HUES48 (cell line): Measurements from ENCODE around the gene KCNMA1.

Source experiments
- H3K27ac ChIP-seq: one replicate; pipeline ENCODE4 v1.7.0; 2013; ENCODE audit warnings: low read depth, low read length, inconsistent platforms
- H3K27me3 ChIP-seq: 2 replicates; pipeline ENCODE4 v1.6.1; 2013; ENCODE audit warnings: mild to moderate bottlenecking, low read length; ENCODE audit not compliant: control insufficient read depth, insufficient read depth
- H3K36me3 ChIP-seq: 2 replicates; pipeline ENCODE4 v1.6.1; 2013; ENCODE audit warnings: low read length; ENCODE audit not compliant: control insufficient read depth, insufficient read depth
- H3K4me1 ChIP-seq: 2 replicates; pipeline ENCODE4 v1.6.1; 2013; ENCODE audit warnings: mild to moderate bottlenecking, low read length; ENCODE audit not compliant: control insufficient read depth, insufficient read depth
- H3K4me3 ChIP-seq: 2 replicates; pipeline ENCODE4 v1.5.1; 2013; ENCODE audit warnings: mild to moderate bottlenecking, low read depth, low read length
- H3K9ac ChIP-seq: 2 replicates; pipeline ENCODE4 v1.6.1; 2013; ENCODE audit warnings: mild to moderate bottlenecking, low read depth, low read length, moderate library complexity
- H3K9me3 ChIP-seq: 2 replicates; pipeline ENCODE4 v1.6.1; 2013; ENCODE audit warnings: low read length; ENCODE audit not compliant: control insufficient read depth, insufficient read depth

KCNMA1 gene

GRCh38 chr10:77641344-77641743, 3.7 kb upstream of the KCNMA1 start:
- Histone ChIP-seq H3K4me1 (peaks cover 5% of the 10 kb centered on the region), H3K27ac (no peak overlapping the region), H3K9ac (no peak overlapping the region), H3K9me3 (peaks cover 8% of the 10 kb centered on the region), H3K27me3 (peaks cover 51% of the 10 kb centered on the region), H3K4me3 (no peak overlapping the region), H3K36me3 (no peaks in the 10 kb centered on the region)

- peaks cover 15% of the 10 kb centered on the region for H3K4me1 ChIP-seq
- H3K27me3 ChIP-seq = peaks cover 63% of the 10 kb centered on the region
Measured at GRCh38 chr10:77640167-77640566, 2.6 kb upstream of the KCNMA1 start.

GRCh38 chr10:77639756-77640155, 2.1 kb upstream of the KCNMA1 start:
- H3K27me3 ChIP-seq = peaks cover 67% of the 10 kb centered on the region
- peaks cover 6% of the 10 kb centered on the region for H3K9me3 ChIP-seq

More at GRCh38 chr10:77640167-77640566, 2.6 kb upstream of the KCNMA1 start:
- Histone ChIP-seq H3K27ac (no peak overlapping the region), H3K9me3 (peaks cover 8% of the 10 kb centered on the region), H3K9ac (no peak overlapping the region), H3K4me3 (no peak overlapping the region), H3K36me3 (no peaks in the 10 kb centered on the region)

GRCh38 chr10:77638321-77639101, 903 bp upstream of the KCNMA1 start:
- H3K4me3 ChIP-seq = peak overlapping the region; percentile 82
- H3K27me3 ChIP-seq = peaks cover 75% of the 10 kb centered on the region
- H3K27ac ChIP-seq = no peak overlapping the region
- H3K36me3 ChIP-seq = no peaks in the 10 kb centered on the region
- H3K9me3 ChIP-seq = no peaks in the 10 kb centered on the region
- no peak overlapping the region for H3K9ac ChIP-seq
- H3K4me1 ChIP-seq = peaks cover 19% of the 10 kb centered on the region

More at GRCh38 chr10:77639756-77640155, 2.1 kb upstream of the KCNMA1 start:
- Histone ChIP-seq H3K36me3 (no peaks in the 10 kb centered on the region), H3K9ac (no peak overlapping the region), H3K4me3 (no peak overlapping the region), H3K27ac (no peak overlapping the region), H3K4me1 (peaks cover 19% of the 10 kb centered on the region)

GRCh38 chr10:77636967-77637531, 559 bp downstream of the KCNMA1 start:
- Histone ChIP-seq H3K36me3 (no peaks in the 10 kb centered on the region), H3K4me1 (peaks cover 19% of the 10 kb centered on the region), H3K27me3 (peaks cover 75% of the 10 kb centered on the region), H3K4me3 (peak overlapping the region; percentile 82), H3K9ac (no peak overlapping the region), H3K27ac (no peak overlapping the region), H3K9me3 (no peaks in the 10 kb centered on the region)

- no peak overlapping the region for H3K9ac ChIP-seq
- no peaks in the 10 kb centered on the region for H3K9me3 ChIP-seq
- H3K27ac ChIP-seq = no peak overlapping the region
- H3K4me3 ChIP-seq = peak overlapping the region; percentile 82
- peaks cover 19% of the 10 kb centered on the region for H3K4me1 ChIP-seq
- no peaks in the 10 kb centered on the region for H3K36me3 ChIP-seq
- H3K27me3 ChIP-seq = peaks cover 71% of the 10 kb centered on the region
Measured at GRCh38 chr10:77636282-77636966, 1.2 kb downstream of the KCNMA1 start.

- H3K36me3 ChIP-seq = no peaks in the 10 kb centered on the region
- no peak overlapping the region for H3K9ac ChIP-seq
- peak overlapping the region; percentile 82 for H3K4me3 ChIP-seq
- no peak overlapping the region for H3K27ac ChIP-seq
- no peaks in the 10 kb centered on the region for H3K9me3 ChIP-seq
- H3K4me1 ChIP-seq = peaks cover 19% of the 10 kb centered on the region
- peaks cover 63% of the 10 kb centered on the region for H3K27me3 ChIP-seq
Measured at GRCh38 chr10:77635402-77636227, 2.0 kb downstream of the KCNMA1 start.

GRCh38 chr10:77634939-77635338, 2.7 kb downstream of the KCNMA1 start:
- no peak overlapping the region; the same call in 1 of the 2 replicates for H3K4me3 ChIP-seq
- peaks cover 56% of the 10 kb centered on the region for H3K27me3 ChIP-seq
- no peak overlapping the region for H3K9ac ChIP-seq

GRCh38 chr10:77633376-77633775, 4.2 kb downstream of the KCNMA1 start:
- Histone ChIP-seq H3K9me3 (no peaks in the 10 kb centered on the region), H3K9ac (no peak overlapping the region), H3K27ac (no peak overlapping the region), H3K36me3 (no peaks in the 10 kb centered on the region), H3K27me3 (peaks cover 41% of the 10 kb centered on the region), H3K4me1 (peaks cover 26% of the 10 kb centered on the region), H3K4me3 (no peak overlapping the region)

More at GRCh38 chr10:77634939-77635338, 2.7 kb downstream of the KCNMA1 start:
- no peaks in the 10 kb centered on the region for H3K36me3 ChIP-seq
- H3K4me1 ChIP-seq = peaks cover 19% of the 10 kb centered on the region
- no peaks in the 10 kb centered on the region for H3K9me3 ChIP-seq
- H3K27ac ChIP-seq = no peak overlapping the region

- H3K36me3 ChIP-seq = no peaks in the 10 kb centered on the region
- no peak overlapping the region for H3K9ac ChIP-seq
- no peak overlapping the region for H3K27ac ChIP-seq
- H3K9me3 ChIP-seq = no peaks in the 10 kb centered on the region
- no peak overlapping the region for H3K4me3 ChIP-seq
- H3K27me3 ChIP-seq = peaks cover 23% of the 10 kb centered on the region
- peaks cover 26% of the 10 kb centered on the region for H3K4me1 ChIP-seq
Measured at GRCh38 chr10:77631241-77631640, 6.4 kb downstream of the KCNMA1 start.
